ENCODE measurements around the gene TADA2B.

DNA sequence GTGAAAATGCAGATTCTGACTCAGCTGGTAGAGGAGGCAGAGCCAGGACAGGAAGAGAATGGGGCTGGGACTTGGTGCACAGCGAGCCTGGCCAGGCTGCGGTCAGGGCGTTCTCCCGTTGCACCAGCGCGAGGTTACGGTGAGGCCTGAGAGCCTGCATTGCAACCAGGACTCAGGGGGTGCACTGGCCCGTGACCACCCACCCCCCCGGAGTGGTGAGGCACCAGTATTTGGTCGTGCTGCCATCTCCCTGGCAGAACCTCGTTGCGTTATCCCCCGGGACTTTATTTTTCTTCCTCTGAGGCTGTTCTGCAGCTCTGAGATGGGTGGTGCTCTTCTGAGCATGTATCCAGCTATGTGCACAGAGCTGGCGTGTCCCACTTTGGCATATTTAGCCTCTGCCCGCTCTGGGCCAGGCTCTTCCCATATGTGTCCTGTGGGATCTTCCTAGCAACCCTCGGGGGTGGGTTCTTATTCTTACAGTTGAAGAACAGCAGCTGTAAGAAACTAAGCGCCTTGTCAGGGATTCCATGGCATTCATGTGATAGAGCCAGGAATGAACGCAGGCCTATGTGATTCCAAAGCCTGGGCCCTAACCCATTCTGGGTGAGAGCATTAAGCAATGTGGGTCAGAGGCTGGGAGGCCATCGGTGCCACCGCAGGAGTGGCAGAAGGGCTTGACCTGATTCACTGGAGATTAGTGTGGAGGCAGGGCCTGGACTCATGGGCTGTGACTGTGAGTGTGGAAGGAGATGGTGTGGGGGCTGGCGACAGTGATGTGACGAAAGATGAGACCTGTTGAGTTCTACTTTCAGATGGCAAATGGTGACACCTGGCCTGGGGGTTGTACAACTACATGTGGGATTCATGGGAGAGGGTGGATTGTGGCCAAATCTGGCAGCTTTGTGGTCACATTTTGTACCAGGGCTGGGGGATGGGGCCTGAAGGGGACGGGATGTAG lies 3.1 kb downstream of the TADA2B start:
- TF ChIP-seq CTCF (IDR thresholded peaks at IDR 0.05; ENCODE audit: low read length), result no peak
- TF ChIP-seq EZH2 (IDR thresholded peaks at IDR 0.05; ENCODE audit: borderline replicate concordance, low read length), result no peak

All from OCI-LY1 (cell line).